HT1080 (cell line): ENCODE measurements around the gene ZNF516. TPM values are rescaled to one million over a fixed set of nuclear protein-coding genes. Genes with fewer than 3 reads are reported as not detected.
A peak's percentile ranks its signal among the peaks of the same experiment; 100 is the strongest.
"Not testable (repeated sequence)": the region's sequence is repeated elsewhere in the genome, so short reads cannot be mapped to it uniquely, and the experiment has no call there.

ENCODE experiments used
- DNase-seq: peaks from one replicate; pipeline ENCODE4 v3.0.0-alpha.2; 2015; ENCODE audit warnings: low read depth
- total RNA-seq: library from RNA; depleted of rRNA; stranded (reverse); fragments of >200 nt; shearing (Covaris generic); gene quantifications from 2 replicates; pipeline ENCODE4 v1.2.3, GENCODE V29; 2014

ZNF516 gene
- total RNA-seq, 1 experiment from 2014 or later, result 5.3 TPM

DNA sequence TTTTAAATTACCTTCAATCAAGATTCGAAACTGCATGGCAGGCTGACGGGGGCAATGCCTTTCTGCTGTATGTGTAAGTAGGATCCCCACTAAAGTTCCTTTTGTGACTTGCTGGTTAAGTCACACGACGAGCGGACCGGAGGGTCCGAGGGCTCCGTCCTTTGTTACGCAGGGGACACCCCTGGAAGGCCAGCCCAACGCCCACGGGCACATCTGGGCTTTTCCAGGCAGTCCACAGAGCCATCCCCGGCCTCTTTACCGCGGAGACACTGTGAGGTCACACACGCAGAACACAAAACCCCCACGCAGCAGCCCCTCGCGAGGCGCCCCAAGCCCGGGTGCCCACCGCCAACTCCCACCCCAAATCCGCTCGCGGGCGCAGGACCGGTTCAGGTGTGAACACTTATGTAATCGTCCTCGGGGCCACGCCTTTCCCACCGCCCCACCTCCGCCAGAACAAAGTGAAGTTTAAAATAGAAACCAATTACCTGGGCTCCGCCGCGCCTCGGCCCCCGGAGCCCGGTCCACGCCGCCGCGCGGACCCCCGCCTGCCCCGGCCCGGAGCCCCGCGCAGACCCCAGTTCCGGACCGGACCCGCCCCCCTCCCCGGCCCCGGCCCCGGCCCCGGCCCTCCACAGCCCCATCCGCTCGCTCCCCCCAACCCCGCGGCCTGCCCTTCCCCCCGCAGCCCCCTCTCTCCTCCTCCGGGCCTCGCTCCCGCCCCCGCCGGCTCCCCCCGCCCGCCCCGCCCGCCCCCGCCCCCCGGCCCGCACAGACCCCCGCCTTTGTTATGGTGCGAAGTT is 4.2 kb downstream of the ZNF516 start:
- no peak for DNase-seq

- DNase-seq, result no peak
Measured at GRCh38 chr18:76490033-76490432, 5.0 kb downstream of the ZNF516 start.

- no peak for DNase-seq
Measured at GRCh38 chr18:76489081-76489480, 6.0 kb downstream of the ZNF516 start.

GRCh38 chr18:76488190-76488589 is 6.9 kb downstream of the ZNF516 start:
- DNase-seq, result no peak

GRCh38 chr18:76487782-76488181 is 7.3 kb downstream of the ZNF516 start:
- DNase-seq, result peak; percentile 13

DNA sequence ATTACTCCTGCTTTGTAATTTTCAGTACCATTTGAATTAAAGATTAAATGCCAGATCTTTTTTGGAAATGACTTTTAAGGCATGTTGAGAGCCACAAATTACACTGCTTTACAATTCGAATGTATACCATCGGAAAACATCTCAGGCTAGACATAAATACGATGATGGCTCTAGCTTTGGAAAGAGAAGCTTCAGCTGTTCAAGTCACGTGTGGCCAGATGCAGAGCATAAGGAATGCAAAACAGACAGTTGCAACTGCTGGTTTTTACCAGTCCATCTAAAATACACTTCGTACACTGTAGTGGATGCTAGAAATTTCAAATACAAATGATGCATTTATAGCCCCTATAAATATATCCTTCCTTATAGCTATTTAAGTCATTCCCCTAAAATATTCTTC is 8.0 kb downstream of the ZNF516 start:
- DNase-seq, result no peak

- no peak for DNase-seq
Measured at GRCh38 chr18:76486574-76486973, 8.5 kb downstream of the ZNF516 start.

DNA sequence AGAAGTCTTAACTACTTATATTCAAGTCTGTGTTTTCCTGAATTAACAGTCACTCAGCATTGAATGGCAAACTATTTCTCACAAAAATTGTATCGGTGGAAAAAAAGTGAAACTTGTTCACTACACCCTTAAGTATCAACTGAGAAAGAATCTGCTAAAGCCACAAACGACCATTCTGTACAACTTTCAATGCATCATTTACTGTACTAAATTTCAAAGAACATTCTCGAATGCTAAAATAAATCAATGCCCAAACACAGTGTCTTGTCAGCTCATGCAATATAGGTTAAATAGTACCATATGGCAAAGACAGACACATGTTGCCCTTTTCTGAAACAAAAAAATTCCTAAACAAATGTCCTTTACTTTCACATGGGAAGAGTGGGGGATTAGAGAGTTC is 9.0 kb downstream of the ZNF516 start:
- DNase-seq, result no peak

DNA sequence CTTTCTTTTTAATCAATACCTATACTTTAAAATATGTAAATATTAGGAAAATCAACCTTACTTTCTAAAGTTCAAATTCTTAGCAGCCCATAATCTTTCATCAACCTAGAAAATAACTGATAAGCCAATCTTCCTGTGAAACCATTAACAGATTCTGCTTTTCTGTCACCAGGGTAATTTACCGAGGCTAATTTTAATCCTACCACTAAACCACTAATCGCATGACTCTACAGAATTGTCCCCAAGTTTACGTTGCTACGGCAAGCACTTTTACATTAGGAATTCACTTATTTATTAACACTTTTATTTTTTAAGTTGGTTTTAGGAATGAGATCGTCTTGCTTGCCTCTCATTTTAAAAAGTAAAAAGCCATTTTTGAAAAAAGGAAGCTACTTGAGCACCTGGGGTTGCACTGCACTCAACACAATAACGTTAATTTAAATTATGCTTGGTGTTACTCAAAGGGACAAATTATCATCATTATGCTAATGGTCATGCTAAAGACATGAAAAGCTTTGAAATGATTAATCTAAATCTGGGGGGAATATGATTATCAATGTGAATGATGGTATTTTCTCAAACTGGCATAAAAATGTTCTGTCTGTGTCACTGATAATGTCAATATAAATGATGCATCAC is 10.2 kb downstream of the ZNF516 start:
- DNase-seq, result no peak

DNA sequence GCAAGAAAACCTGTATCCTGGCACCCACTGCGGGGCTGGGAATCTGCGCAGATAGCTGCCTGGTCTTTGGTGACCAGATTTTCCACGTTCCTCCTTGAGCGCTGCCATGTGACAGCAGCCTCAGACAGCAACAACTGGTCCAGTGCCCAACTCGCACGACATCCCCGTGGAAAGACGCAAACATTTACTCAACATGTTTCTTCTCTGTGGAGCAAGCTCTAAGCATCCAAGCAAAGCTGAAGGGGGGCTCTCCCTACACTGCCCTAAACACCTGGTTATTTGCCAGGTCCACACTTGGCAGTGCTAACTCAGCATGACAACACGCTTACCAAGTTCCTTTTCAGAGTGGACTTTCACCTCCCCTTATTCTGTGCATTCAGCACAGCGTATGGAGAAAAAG is 11.3 kb downstream of the ZNF516 start:
- no peak for DNase-seq

GRCh38 chr18:76482971-76483691 is 11.9 kb downstream of the ZNF516 start:
- DNase-seq, result no peak

- no peak for DNase-seq
Measured at GRCh38 chr18:76482267-76482666, 12.8 kb downstream of the ZNF516 start.

DNA sequence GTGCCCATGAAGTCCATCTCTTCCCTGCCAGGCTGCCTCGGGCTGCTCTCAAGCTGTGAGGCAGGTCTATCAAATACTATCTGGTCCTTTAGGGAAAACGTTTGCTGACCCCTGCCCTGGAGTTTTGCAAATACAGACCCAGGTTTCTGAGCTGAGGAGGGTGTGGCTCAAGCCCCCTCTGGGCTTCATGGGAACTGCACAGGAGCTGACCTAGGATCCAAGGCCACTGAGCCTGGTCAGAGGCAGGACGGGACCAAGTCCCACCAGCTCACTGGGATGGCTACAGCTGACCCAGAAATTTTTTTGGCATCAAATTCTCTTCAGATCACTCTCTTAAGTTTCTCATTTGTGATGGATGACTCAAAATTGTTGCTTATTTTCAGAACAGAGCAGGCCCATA is 14.1 kb downstream of the ZNF516 start:
- DNase-seq, result no peak

DNA sequence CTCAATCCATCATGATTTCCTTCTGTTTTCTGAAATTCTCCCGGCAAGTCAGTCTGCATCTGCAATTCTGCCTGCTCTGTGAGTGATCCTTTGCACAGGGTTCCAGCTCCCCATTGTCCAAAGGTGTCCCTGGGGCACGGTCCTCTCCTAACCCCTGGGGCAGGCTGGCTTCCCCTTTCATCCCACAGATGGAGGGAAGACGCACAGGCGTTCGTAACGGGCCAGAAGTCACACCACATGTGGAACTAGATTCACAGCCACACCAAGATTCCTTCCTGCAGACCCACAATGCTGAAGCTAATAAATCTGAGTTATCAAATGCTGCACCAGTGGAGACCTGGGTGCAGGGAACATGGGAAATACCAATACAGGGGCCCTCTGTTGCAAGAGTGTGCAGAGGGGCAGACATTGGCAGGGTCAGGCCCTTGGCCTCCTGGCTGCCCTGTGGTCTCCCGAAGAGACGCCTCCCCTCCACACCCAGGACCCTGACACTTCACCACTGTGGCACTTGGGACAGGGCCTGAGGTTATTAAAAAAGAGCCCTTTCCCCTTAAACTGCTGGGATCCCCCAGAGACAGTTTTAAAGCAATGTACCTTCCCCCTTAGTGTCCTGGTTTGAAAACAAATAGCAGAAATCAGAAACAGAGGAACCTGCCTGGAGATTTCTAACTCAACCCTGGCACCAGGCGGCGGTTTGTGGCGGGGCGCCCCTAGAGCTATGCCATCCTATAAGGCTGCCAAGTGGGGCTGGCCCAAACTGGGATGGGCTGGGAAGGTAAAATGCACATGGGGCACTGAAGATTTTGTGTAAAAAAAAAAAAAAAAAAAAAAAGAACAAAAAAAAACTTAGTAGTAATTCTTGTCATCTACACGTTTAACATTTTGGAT is 15.4 kb downstream of the ZNF516 start:
- no peak for DNase-seq

DNA sequence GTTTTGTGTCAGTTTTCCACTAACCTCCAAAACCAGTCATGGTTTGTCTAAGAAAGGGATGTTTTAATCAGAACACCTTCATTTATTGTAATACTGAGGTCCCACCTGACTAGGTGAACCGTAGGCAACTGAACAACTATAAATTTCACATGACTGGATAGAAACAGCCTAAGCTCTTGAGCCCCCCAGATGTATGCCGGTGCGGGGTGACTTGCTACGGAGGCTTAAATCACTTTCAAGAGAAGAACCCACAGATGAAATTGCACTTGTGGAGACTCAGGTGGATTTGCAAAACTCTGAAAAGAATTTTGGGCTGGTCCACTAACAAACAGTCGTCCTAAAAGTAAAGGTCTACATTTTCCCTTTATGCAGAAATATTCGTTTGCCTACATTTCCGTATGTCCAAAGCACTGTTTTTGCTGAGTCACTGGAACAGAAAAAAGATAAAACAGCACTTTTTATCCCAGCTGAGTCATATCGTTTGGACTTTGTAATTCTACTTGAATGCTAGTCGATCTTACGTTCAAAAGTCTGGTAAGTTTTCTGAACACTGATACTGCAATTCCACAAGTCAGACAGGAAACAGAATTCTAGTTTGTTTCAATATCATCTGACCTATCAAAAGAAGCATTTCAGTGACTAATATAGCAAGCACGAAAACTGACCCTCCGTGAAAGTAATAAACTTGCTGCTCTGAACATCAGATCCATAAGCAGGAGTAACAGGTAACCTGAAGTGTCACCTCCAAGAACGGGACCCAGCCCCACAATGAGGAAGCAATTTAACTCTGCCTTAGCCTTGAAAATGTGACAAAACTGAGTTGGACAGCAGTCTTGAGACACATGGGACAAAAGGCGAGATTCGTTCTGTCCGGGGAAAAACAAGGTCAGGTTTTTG is 18.1 kb downstream of the ZNF516 start:
- DNase-seq, result peak; percentile 85

GRCh38 chr18:76475450-76476194 is 19.4 kb downstream of the ZNF516 start:
- DNase-seq, result no peak

GRCh38 chr18:76474824-76475223 is 20.2 kb downstream of the ZNF516 start:
- no peak for DNase-seq

DNA sequence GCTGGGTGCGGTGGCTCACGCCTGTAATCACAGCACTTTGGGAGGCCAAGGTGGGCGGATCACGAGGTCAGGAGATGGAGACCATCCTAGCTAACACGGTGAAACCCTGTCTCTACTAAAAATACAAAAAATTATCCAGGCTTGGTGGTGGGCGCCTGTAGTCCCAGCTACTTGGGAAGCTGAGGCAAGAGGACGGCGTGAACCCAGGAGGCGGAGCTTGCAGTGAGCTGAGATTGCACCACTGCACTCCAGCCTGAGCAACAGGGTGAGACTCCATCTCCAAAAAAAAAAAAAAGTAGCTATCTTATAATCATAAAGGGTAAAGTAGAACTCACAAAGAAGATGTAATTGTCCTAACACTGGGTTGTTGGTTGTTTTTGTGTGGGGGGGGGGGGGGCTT is 21.5 kb downstream of the ZNF516 start:
- DNase-seq, result not testable (repeated sequence)

- DNase-seq, result no peak
Measured at GRCh38 chr18:76472829-76473228, 22.2 kb downstream of the ZNF516 start.

GRCh38 chr18:76471593-76471992 is 23.4 kb downstream of the ZNF516 start:
- no peak for DNase-seq
